Hindlimb muscle (tissue), 1 donor: ENCODE results near the gene MMS19. TPM values are rescaled to one million over a fixed set of nuclear protein-coding genes. Genes with fewer than 3 reads are reported as not detected.
"Not testable (repeated sequence)": the region's sequence is repeated elsewhere in the genome, so short reads cannot be mapped to it uniquely, and the experiment has no call there.

Source experiments
- DNase-seq: peaks from one replicate; pipeline ENCODE4 v3.0.0-alpha.2; 2013
- polyA plus RNA-seq: library from polyadenylated mRNA; unstranded; fragments of 120-200 nt; gene quantifications from one replicate; pipeline ENCODE4 v1.2.1, GENCODE V29; 2013; ENCODE audit not compliant: insufficient read length

The MMS19 gene
- polyA plus RNA-seq, 1 donor = 66.7 TPM

GRCh38 chr10:97502916-97503315 is 4.7 kb upstream of the MMS19 start:
- no peak for DNase-seq

GRCh38 chr10:97500297-97500575 is 2.0 kb upstream of the MMS19 start:
- no peak for DNase-seq

GRCh38 chr10:97499561-97500296 is 1.5 kb upstream of the MMS19 start:
- no peak for DNase-seq

- DNase-seq = peak; percentile 46
Observed at GRCh38 chr10:97498841-97499560, 779 bp upstream of the MMS19 start, which contains the start of gene UBTD1. UBTD1 (plus strand) TSS chr10:97498924; CDS start chr10:97499204, 280 bp downstream.

- peak; percentile 78 for DNase-seq
Observed at GRCh38 chr10:97497572-97498075, 598 bp downstream of the MMS19 start.

GRCh38 chr10:97494863-97495506 is 3.2 kb downstream of the MMS19 start:
- no peak for DNase-seq

- no peak for DNase-seq
Observed at GRCh38 chr10:97494151-97494550, 4.1 kb downstream of the MMS19 start.

- DNase-seq = peak; percentile 41
Observed at GRCh38 chr10:97490592-97490991, 7.6 kb downstream of the MMS19 start.

GRCh38 chr10:97485647-97486281 is 12.5 kb downstream of the MMS19 start:
- DNase-seq = no peak

GRCh38 chr10:97483921-97484320 is 14.3 kb downstream of the MMS19 start:
- peak; percentile 20 for DNase-seq

- no peak for DNase-seq
Observed at GRCh38 chr10:97483506-97483905, 14.7 kb downstream of the MMS19 start.

- no peak for DNase-seq
Observed at GRCh38 chr10:97482381-97482780, 15.8 kb downstream of the MMS19 start.

- no peak for DNase-seq
Observed at GRCh38 chr10:97481071-97481470, 17.2 kb downstream of the MMS19 start.

- DNase-seq = no peak
Observed at GRCh38 chr10:97479939-97480338, 18.3 kb downstream of the MMS19 start.

- not testable (repeated sequence) for DNase-seq
Observed at GRCh38 chr10:97479410-97479809, 18.8 kb downstream of the MMS19 start.

GRCh38 chr10:97475936-97476594 is 22.2 kb downstream of the MMS19 start:
- DNase-seq = no peak

GRCh38 chr10:97474918-97475317 is 23.3 kb downstream of the MMS19 start:
- DNase-seq = no peak

GRCh38 chr10:97468781-97469180 is 29.4 kb downstream of the MMS19 start:
- not testable (repeated sequence) for DNase-seq

- DNase-seq = no peak
Observed at GRCh38 chr10:97468162-97468561, 30.1 kb downstream of the MMS19 start.

- DNase-seq = no peak
Observed at GRCh38 chr10:97466755-97467154, 31.5 kb downstream of the MMS19 start.

- DNase-seq = no peak
Observed at GRCh38 chr10:97465982-97466381, 32.2 kb downstream of the MMS19 start.

- DNase-seq = no peak
Observed at GRCh38 chr10:97464226-97464625, 34.0 kb downstream of the MMS19 start.
